Occipital lobe (tissue), 2 donors: ENCODE results near the gene TNS1. TPM values are rescaled to one million over a fixed set of nuclear protein-coding genes. Genes with fewer than 3 reads are reported as not detected.

Experiments used
- DNase-seq: peaks from one replicate; lab custom pipeline; 2025; lab: John Stamatoyannopoulos, UW
- total RNA-seq: library from RNA; depleted of rRNA; stranded (reverse); fragments of >200 nt; gene quantifications from one replicate; pipeline ENCODE4 v1.2.3, GENCODE V29; 2014

TNS1 gene
- total RNA-seq, 1 donor from 2014 or later, result 3.1 TPM

- DNase-seq, result no peak
These were observed 103.4 kb downstream of the TNS1 start for GRCh38 chr2:217899231-217900009.

GRCh38 chr2:217897816-217898806, 104.7 kb downstream of the TNS1 start:
- DNase-seq, result no peak

- no peak for DNase-seq
These were observed 105.6 kb downstream of the TNS1 start for GRCh38 chr2:217897091-217897715.

GRCh38 chr2:217895070-217895635, 107.6 kb downstream of the TNS1 start:
- DNase-seq, result no peak

- no peak for DNase-seq
These were observed 109.4 kb downstream of the TNS1 start for GRCh38 chr2:217893440-217893839.

GRCh38 chr2:217892560-217892959, 110.2 kb downstream of the TNS1 start:
- DNase-seq, result no peak

- DNase-seq, result no peak
These were observed 112.3 kb downstream of the TNS1 start for GRCh38 chr2:217890445-217890844.

- DNase-seq, result no peak
These were observed 113.1 kb downstream of the TNS1 start for GRCh38 chr2:217889656-217890055.

- no peak for DNase-seq
These were observed 114.7 kb downstream of the TNS1 start for GRCh38 chr2:217887841-217888701.

- DNase-seq, result no peak
These were observed 116.0 kb downstream of the TNS1 start for GRCh38 chr2:217886720-217887309.

- DNase-seq, result no peak
These were observed 116.7 kb downstream of the TNS1 start for GRCh38 chr2:217886091-217886490.

- DNase-seq, result no peak
These were observed 117.8 kb downstream of the TNS1 start for GRCh38 chr2:217884985-217885384.

- no peak for DNase-seq
These were observed 121.9 kb downstream of the TNS1 start for GRCh38 chr2:217880891-217881290.

- DNase-seq, result no peak
These were observed 122.4 kb downstream of the TNS1 start for GRCh38 chr2:217880287-217880889.

- no peak for DNase-seq
These were observed 123.7 kb downstream of the TNS1 start for GRCh38 chr2:217878915-217879590.

- DNase-seq, result no peak
These were observed 124.9 kb downstream of the TNS1 start for GRCh38 chr2:217877866-217878265.

- DNase-seq, result no peak
These were observed 126.6 kb downstream of the TNS1 start for GRCh38 chr2:217876253-217876570.

GRCh38 chr2:217875556-217876252, 127.1 kb downstream of the TNS1 start:
- DNase-seq, result no peak

- no peak for DNase-seq
These were observed 127.7 kb downstream of the TNS1 start for GRCh38 chr2:217875138-217875537.
